GM19438 (cell line): ENCODE measurements around the gene PIWIL4.
"Not testable (repeated sequence)": the region's sequence is repeated elsewhere in the genome, so short reads cannot be mapped to it uniquely, and the experiment has no call there.

ENCODE experiments used
- ATAC-seq: cut with Tn5 transposase; IDR thresholded peaks from one replicate; pipeline ENCODE4 v1.9.1; 2021; ENCODE audit warnings: low read depth; ENCODE audit not compliant: unreplicated experiment

PIWIL4 gene

DNA sequence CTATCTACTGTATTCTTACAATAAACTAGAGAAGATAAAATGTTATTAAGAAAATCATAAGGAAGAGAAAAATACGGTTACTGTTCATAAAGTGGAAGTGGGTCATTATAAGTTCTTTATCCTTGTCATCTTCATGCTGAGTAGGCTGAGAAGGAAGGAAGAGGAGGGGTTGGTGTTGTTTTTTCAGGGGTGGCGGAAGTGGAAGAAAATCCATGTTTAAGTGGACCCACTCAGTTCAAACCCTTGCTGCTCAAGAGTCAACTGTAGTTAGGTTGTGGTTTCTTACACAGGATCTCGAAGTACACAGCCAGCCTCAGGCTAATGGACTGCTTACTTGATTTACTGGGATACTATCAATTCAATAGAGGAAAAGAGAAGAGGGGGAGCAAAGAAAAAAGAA is 63.1 kb downstream of the PIWIL4 start:
- ATAC-seq: no peak

- ATAC-seq: no peak
Observed at GRCh38 chr11:94632356-94632755, 65.2 kb downstream of the PIWIL4 start.

DNA sequence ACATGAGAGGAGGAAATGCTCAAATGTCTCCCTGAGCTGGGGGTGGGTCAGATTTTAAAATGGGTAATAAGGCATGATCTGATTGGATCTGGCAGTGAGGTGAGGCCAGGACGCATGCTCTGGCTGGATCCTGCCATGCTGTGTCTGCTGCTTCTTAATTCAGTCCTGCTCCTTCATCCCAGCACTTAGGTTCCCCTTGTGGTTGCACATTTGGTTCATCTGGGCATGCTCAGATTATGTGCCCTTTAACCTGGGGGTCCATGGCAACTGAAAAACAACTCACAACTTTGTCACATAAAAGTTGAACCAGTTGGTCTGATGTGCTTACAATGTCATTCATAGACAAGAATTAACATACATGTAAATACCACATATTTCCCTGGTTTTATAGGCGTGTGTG is 67.9 kb downstream of the PIWIL4 start:
- no peak for ATAC-seq

DNA sequence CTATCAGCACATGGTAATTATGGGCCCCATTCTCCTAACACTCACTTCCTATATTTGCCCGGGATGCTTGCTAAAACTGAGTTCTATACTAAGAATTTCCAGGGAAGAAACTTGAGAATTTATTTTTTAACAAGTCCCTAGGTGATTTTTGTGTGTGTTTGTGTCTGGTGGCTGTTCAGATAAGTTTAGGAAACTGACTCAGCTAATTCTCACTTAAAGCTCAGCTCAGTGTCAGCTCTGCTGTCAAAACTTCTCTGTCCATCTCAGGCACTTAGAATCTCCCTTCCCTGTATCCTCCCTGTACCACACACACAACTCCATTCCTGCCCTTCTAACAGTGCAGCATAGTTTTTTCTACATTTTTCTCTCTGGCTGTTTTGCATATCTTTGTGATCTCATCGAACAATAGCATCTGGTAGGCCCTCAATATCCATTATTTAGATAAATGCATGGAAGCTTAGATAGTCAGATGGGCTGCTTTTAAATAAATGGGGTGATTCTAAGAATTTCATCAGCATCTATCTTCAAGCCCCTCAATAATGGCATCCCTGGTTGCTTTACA is 69.3 kb downstream of the PIWIL4 start:
- ATAC-seq: no peak

DNA sequence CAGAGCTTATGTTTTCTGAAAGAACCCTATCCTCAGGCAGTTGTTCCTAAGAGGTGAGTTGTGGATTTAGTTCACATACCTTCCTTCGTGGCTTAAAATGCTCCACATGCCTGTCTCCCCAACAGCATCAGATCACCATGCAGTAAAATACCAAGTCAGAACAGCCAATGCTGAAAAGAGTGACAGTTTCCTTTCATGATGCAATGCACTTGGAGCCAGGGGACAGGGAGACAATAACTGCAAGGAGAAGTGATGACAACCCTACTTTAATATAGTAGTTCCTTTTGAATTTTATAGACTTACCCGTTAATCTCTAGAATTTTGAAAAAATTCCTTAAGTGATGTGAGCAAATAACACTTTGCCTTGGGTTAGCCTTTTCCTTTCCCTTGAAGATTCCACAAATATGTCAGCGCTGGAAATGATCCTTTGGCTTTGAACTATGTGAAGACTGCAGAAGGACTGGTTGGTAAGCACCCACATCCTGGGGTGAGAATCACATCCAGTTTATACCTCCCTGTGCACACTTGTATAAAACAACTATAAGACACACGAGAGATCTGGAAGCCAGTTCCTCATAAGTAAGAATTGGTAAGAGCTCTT is 71.2 kb downstream of the PIWIL4 start:
- no peak for ATAC-seq

GRCh38 chr11:94638902-94639373 is 71.8 kb downstream of the PIWIL4 start:
- ATAC-seq: no peak

GRCh38 chr11:94639901-94640721 is 72.9 kb downstream of the PIWIL4 start:
- no peak for ATAC-seq

DNA sequence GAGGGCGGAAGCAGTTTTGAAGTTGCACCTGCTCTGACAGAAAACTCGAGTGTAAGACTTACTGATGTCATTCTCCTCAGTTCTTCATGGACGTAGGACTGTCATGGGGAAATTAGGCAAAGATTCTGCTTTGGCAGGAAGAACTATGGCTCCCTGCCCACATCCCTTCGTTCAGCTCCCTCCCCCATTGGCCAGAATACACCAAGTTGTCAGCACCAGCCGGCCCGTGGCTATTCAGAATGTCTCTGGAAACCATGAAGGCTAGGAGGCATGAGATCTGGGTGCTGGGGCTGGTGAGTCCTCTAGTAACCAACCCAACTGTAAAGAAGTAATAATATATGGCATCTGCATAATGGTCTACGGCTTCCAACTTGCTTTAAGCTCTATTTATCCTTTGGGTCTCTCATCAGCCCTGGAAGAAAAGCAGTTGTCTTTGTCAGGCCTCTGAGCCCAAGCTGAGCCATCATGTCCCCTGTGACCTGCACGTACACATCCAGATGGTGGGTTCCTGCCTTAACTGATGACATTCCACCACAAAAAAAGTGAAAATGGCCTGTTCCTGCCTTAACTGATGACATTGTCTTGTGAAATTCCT is 74.1 kb downstream of the PIWIL4 start:
- no peak for ATAC-seq

GRCh38 chr11:94643186-94643585 is 76.0 kb downstream of the PIWIL4 start:
- ATAC-seq: not testable (repeated sequence)

DNA sequence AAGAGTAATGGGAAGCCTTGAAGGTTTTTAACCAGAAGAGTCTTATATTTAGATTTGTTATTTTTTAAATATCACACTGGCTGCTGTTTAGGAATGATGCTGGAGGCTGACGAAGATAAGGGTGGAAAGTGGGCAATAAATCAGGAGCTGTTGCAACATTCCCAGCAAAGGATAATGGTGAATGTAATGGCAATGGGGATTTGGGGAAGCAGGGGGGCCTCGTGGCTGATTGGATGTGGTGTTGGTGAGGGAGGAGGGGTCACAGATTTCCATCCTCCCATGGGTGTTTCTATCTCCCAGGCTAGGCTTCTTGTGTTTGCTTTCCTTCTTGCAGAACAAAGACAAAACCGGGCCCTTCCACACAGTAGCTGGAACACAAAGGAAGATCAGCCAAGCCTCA is 80.8 kb downstream of the PIWIL4 start:
- no peak for ATAC-seq

GRCh38 chr11:94648789-94649188 is 81.6 kb downstream of the PIWIL4 start:
- ATAC-seq: no peak

- no peak for ATAC-seq
Observed at GRCh38 chr11:94649254-94649653, 82.1 kb downstream of the PIWIL4 start.

- ATAC-seq: no peak
Observed at GRCh38 chr11:94649964-94650623, 82.9 kb downstream of the PIWIL4 start.

DNA sequence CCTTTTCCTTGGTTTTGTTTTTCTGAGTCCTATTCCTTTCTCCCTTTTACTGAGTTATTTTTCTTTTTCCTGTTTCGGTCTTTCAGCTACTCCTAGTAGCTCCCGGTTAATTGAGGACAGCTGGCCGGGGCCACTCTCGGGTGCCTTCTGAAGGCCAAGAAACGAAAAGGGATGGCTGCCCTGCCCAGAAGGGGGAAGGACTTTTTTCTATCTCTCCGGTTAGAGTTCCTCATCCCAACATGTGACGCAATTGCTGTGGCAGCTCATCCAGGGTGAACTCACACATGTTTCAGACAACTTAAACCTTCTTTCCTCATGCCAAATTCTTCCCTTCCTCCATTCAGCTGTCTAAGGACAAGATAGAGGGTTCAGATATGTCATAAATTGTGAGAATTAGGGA is 83.6 kb downstream of the PIWIL4 start:
- ATAC-seq: no peak

DNA sequence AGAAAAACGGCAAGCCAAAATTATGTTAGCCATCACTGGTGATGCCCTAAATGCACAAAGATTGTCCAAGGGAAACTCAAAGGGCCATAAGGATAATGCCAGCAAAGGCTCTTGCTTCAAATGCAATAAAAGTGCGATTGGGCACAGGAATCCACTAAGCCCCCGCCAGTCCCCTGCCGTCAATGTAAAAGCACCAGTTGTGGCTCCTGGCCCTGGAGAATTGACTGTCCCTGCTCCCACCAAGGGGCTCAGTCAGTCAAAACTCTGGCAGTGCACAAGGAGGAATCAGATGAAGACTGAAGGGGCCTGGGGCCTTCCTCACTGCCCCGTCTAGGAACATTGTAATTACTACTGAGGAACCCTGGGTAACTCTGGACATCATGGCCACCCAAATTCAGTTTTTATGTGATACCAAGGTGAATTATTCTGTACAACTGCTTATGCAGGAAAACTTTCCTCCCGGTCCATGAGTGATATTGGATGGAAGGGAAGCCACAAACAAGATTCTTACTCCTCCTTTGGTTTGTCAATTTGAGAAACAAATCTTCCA is 85.6 kb downstream of the PIWIL4 start:
- no peak for ATAC-seq

- no peak for ATAC-seq
Observed at GRCh38 chr11:94653561-94653960, 86.4 kb downstream of the PIWIL4 start.

GRCh38 chr11:94654201-94654600 is 87.0 kb downstream of the PIWIL4 start:
- no peak for ATAC-seq

DNA sequence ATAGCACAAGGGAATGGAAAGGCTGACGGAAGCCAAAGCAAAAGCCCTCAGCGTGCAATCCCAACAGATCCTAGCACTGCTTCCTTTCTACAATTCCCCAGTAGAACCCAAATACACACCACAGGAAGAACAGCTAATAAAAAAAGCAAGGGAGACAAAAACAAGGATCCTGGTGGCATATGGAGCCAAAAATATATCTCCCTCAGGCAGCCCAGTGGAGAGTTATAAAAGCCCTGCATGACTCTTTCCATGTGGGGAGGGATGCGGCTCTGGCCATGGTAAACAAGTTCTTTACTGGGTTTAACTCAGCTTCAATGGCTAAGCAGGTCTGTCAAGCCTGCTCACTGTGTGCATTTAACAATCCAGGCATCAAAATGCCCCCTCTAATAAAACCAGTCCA is 88.1 kb downstream of the PIWIL4 start:
- ATAC-seq: no peak

DNA sequence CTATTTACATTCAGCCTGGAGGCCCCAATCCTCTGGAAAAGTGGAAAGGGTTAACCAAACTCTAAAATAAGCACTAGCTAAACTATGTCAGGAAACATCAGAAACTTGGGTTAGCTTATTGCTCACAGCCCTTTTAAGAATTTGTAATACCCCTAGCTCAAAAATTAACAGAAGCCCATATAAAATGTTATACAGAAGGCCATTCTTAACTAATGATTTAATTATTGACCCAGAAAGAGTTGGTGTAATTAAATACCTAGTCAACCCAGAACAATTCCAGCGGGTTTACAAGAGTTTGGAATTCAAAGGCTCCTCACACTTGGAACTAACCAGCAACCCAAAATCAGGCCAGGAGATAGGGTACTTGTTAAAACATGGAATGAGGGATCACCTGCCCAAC is 88.8 kb downstream of the PIWIL4 start:
- no peak for ATAC-seq

GRCh38 chr11:94656968-94657367 is 89.8 kb downstream of the PIWIL4 start:
- no peak for ATAC-seq

- no peak for ATAC-seq
Observed at GRCh38 chr11:94657629-94658028, 90.5 kb downstream of the PIWIL4 start.
